Rectal smooth muscle tissue (tissue), 1 donor: Measurements from ENCODE around the gene ARHGAP25.

Experiments
- H3K27ac ChIP-seq: one replicate; pipeline ENCODE4 v1.7.0; 2013; ENCODE audit warnings: low read depth, low read length, inconsistent platforms
- H3K27me3 ChIP-seq: one replicate; pipeline ENCODE4 v1.7.0; 2013; ENCODE audit warnings: low read length; ENCODE audit not compliant: control insufficient read depth, insufficient read depth
- H3K36me3 ChIP-seq: one replicate; pipeline ENCODE4 v1.7.0; 2013; ENCODE audit warnings: low read length; ENCODE audit not compliant: control insufficient read depth, insufficient read depth
- H3K4me1 ChIP-seq: one replicate; pipeline ENCODE4 v1.7.0; 2013; ENCODE audit warnings: low read length; ENCODE audit not compliant: control insufficient read depth, insufficient read depth
- H3K4me3 ChIP-seq: one replicate; pipeline ENCODE4 v1.7.0; 2013; ENCODE audit warnings: low read length
- H3K9ac ChIP-seq: one replicate; pipeline ENCODE4 v1.7.0; 2013; ENCODE audit warnings: low read length

ARHGAP25 gene

DNA sequence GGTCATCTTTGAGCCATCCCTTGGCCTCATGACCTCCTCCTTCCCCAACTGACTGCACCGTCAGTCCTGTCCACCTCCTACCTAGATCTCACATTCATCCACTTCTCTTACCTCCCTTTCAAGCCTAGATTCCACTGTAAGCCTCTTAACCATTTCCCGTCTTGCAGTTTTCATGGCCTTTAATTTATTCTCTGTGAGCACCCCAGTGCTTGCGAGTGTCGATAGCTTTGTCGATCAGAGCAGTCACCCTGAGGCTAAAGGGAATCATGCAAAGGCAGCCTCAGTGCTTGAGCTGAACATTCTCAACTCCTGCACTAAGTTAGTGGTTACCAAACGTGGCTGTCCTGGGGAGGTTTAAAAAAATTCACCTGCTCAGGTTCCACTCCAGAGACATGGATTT is 14.7 kb downstream of the ARHGAP25 start:
- H3K9ac ChIP-seq: no peak overlapping the region
- H3K36me3 ChIP-seq: no peaks in the 10 kb centered on the region
- H3K27ac ChIP-seq: no peak overlapping the region
- H3K4me1 ChIP-seq: no peaks in the 10 kb centered on the region
- no peak overlapping the region for H3K4me3 ChIP-seq
- H3K27me3 ChIP-seq: no peaks in the 10 kb centered on the region

DNA sequence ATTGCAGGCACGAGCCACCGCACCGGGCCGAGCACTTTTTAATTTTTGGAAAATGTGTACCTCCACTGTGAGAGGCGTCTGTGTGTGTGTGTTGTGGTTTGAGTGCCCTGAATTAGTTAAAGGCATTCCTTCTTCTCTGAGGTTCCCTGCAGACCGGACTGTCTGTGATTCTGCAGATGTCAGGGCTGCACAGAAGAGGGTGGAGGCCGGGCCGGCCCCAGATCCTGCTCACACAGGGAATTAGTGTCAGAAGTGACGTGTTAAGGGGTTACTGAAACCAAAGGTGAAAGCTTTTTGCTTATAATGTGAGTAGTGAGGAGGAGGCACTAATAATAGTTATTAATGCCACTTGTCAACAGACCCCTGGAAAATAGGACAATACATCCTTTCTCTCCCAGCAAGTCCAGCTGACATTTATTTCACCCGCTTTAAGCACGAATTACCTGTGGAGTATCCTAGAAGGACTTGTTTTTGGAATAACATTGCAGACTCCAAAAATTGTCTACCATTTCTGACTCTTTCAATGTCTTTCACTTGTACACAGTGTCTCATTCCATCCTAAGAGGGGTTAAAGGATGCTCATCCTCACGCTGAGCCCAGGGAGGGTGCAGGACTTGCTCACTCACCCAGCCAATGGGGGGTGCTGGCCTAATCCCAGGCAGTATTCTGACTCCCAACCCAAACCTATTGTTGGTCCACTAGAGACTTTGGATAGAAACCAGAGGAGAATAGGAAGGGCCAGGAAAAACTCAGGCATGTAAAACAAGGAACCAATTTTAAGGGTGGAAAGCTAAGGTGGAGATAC is 16.2 kb downstream of the ARHGAP25 start:
- Histone ChIP-seq H3K36me3 (no peaks in the 10 kb centered on the region), H3K9ac (no peak overlapping the region), H3K27ac (no peak overlapping the region)

DNA sequence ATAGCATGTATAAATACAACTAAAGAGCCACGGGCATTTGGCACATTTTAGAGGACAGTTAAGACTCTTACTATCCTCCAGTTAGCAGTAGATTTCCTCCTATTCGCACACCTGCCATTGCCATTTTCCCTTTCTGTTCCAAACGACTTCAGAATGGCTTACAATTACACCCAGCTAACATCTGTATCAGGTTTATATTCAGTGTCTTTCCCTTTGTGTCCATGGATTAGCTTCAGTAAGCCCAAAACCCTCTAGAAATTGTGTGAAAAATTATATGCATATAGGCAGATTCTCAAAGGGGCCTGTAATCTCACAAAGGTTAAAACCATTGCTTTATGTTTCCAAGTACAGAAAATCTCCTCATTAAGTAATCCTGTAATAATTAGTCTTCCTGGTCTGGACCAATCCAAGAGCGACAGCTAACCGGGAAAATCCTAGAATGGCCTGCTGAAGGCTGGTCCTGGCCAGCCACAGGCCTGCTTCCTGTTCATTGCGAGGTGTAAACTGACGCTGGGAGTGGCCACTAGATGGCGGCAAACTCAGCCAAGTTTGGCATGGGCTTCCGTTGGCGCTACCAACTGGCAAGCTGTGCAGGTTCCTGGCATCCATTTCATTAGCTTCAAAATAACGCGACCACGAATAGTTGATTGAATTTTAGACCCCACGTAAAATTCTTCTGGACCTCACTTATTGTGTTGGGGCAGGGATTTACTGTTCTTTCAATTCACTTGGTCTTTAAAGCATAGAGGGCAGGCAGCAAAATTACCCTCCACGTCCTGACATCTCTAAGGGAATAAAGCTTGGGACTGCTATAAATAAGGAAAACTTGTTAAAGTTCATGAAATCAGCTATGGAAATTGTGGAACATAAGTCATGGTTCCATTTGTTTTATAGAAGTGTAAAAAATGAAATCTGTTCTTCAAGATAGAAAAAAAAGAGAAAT is 17.1 kb downstream of the ARHGAP25 start:
- no peak overlapping the region for H3K27ac ChIP-seq
- H3K4me3 ChIP-seq: no peak overlapping the region
- H3K4me1 ChIP-seq: peaks cover 2% of the 10 kb centered on the region
- H3K27me3 ChIP-seq: no peaks in the 10 kb centered on the region
- no peaks in the 10 kb centered on the region for H3K36me3 ChIP-seq
- H3K9ac ChIP-seq: no peak overlapping the region

More for the DNA sequence above, 16.2 kb downstream of the ARHGAP25 start:
- no peaks in the 10 kb centered on the region for H3K27me3 ChIP-seq
- peaks cover 2% of the 10 kb centered on the region for H3K4me1 ChIP-seq
- no peak overlapping the region for H3K4me3 ChIP-seq

DNA sequence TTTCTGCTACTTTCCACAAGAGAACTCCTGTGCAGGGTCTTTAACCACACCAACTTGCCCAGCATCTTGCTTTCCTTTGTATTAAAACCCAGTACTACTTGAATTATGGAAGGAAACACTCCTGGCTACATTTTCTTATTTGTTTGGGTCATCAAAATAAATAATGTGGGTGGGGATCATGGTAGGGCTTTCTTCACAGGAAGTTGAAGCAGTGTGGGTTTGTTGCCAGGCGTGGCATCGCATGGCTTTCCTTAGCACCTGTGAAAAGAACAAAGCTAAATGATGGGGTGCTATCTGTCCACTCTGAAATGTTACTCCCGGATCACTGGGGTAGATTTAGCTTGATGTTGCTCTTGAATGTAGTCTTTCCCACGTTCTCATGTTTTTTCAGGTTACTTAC is 18.7 kb downstream of the ARHGAP25 start:
- Histone ChIP-seq H3K27ac (no peak overlapping the region), H3K9ac (no peak overlapping the region), H3K27me3 (no peaks in the 10 kb centered on the region), H3K4me3 (no peak overlapping the region), H3K36me3 (no peaks in the 10 kb centered on the region), H3K4me1 (peaks cover 2% of the 10 kb centered on the region)

DNA sequence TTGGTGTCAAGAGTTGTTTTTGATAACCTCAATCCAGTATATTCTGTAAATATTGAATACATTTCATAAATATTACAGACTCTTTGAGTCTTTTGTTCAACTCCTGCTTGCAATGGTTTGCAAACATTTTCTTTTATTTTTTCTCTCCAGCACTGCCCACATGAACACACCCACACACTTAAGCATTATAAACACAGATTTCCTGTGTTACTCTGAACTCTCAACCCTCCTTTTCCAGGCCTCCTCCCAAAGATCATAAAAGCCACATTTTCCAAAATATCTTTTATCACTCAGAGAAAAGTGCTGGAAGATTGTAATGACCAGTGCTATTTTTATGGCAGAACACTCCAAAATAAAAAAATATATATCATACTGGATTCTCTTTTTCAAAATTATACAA is 20.5 kb downstream of the ARHGAP25 start:
- Histone ChIP-seq H3K27ac (no peak overlapping the region), H3K9ac (no peak overlapping the region), H3K4me1 (peaks cover 2% of the 10 kb centered on the region)

DNA sequence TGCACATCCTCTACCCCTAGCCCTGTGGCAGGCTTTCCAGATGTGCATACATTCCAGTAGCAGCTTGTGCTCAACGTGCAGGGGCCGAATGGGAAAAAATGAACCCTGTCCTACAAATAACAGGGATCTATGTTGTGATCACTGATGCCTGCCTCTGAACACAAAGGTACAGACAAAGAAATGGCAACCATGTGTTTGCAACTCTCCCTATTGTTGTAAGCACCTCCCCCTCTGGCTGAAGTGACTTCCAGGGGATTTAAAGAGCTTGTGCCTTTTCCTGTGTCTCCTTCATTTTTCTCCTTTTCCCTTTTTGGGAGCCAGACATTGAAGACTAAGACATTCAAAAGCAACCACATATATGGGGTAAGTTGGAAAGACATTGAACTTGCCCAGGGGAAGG is 21.6 kb downstream of the ARHGAP25 start:
- Histone ChIP-seq H3K9ac (no peak overlapping the region), H3K36me3 (no peaks in the 10 kb centered on the region), H3K4me1 (peaks cover 2% of the 10 kb centered on the region), H3K27ac (no peak overlapping the region), H3K4me3 (no peak overlapping the region), H3K27me3 (no peaks in the 10 kb centered on the region)

More for the DNA sequence above, 20.5 kb downstream of the ARHGAP25 start:
- H3K4me3 ChIP-seq: no peak overlapping the region
- H3K36me3 ChIP-seq: no peaks in the 10 kb centered on the region
- no peaks in the 10 kb centered on the region for H3K27me3 ChIP-seq

DNA sequence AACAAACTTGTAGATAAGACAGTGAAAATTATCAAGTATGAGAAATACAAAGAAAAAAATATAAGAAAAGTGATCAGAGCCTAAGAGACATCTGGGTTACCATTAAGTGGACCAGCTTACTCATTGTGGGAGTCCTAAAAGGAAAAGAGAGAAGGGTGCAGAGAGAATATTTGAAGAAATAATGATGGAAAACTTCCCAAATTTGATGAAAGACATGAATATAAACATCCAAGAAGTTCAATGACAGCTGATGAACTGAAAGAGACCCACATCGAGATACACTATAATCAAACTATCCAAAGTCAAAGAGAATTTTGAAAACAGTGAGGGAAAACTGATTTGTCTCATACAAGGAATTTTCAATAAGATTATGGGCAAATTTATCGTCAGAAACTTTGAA is 22.5 kb downstream of the ARHGAP25 start:
- Histone ChIP-seq H3K27me3 (no peaks in the 10 kb centered on the region), H3K36me3 (no peaks in the 10 kb centered on the region), H3K9ac (no peak overlapping the region), H3K27ac (no peak overlapping the region), H3K4me1 (peaks cover 2% of the 10 kb centered on the region), H3K4me3 (no peak overlapping the region)

DNA sequence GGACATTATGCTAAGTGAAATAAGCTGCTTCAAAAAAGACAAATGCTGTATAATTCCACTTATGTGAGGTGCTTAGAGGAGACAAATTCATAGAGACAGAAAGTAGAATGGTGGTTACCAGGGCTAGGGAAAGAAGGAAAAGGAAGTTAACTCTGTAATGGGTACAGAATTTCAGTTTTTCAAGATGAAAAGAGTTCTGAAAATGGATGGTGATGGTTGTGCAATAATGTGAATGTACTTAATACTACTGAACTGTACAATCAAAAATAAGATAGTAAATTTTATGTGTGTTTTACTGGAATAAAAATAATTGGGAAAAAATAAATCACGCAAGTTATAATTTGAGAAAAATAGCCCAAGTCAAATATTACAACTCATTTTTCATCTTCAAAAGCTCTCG is 27.5 kb downstream of the ARHGAP25 start:
- Histone ChIP-seq H3K27me3 (no peaks in the 10 kb centered on the region), H3K9ac (no peak overlapping the region), H3K36me3 (no peaks in the 10 kb centered on the region), H3K4me1 (peaks cover 9% of the 10 kb centered on the region), H3K4me3 (no peak overlapping the region), H3K27ac (no peak overlapping the region)

DNA sequence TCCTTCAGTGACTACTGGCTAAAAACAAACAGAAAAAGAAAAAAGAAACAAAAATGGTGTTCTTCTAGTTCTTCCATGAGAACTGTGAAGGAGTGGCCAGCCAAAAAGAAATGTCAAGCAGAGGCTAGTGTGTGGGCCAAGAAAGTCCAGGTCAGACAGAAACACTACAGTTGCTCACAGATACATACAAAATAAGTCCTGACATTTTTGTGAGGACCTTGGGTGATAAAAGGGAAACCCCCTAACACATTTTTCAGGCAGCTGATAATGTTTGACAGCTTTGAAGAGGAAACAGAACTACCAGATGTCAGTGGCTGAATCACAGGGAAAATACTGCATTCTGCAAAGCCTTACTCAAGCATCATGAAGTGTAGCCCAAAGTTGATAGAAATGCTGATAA is 28.1 kb downstream of the ARHGAP25 start:
- no peak overlapping the region for H3K4me3 ChIP-seq
- H3K9ac ChIP-seq: no peak overlapping the region
- H3K27me3 ChIP-seq: no peaks in the 10 kb centered on the region
- H3K27ac ChIP-seq: no peak overlapping the region
- peaks cover 9% of the 10 kb centered on the region for H3K4me1 ChIP-seq
- H3K36me3 ChIP-seq: no peaks in the 10 kb centered on the region

DNA sequence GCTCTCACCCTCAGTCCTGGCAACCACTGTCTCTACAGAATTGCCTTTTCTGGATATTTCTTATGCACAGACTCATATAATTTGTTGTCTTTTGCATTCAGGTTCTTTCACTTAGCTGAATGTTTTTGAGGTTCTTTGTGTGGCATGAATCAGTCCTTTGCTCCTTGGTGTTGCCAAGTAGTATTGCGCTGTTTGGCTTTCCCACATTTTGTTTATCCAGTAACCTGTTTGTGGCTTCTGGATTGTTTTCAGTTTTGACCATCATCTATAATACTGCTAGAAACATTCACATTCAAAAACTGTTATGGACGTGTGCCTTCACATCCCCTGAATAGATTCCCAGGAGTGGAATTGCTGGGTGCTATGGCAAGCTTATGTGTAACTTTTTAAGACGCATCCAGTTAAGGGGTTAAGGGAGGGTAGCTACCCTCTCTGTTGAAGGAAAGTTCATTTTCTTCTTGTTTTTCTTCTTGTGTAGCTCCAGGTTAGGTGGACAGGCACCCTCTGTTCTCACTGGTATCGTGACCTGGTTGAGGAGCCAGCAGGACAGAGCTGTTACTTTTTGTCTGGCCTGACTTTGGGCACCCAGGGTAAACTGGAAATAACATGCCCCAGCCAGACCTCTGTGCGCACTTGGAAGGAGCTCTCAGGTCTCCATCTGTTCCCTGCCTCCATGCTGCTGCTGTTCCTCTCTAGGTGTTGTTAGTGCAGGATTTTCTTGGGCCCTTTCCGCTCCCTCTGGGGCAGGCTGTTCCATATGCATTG is 29.6 kb downstream of the ARHGAP25 start:
- H3K36me3 ChIP-seq: no peaks in the 10 kb centered on the region
- peak overlapping the region; percentile 1 for H3K4me3 ChIP-seq
- H3K4me1 ChIP-seq: peaks cover 9% of the 10 kb centered on the region
- H3K27ac ChIP-seq: no peak overlapping the region
- no peaks in the 10 kb centered on the region for H3K27me3 ChIP-seq
- H3K9ac ChIP-seq: no peak overlapping the region

DNA sequence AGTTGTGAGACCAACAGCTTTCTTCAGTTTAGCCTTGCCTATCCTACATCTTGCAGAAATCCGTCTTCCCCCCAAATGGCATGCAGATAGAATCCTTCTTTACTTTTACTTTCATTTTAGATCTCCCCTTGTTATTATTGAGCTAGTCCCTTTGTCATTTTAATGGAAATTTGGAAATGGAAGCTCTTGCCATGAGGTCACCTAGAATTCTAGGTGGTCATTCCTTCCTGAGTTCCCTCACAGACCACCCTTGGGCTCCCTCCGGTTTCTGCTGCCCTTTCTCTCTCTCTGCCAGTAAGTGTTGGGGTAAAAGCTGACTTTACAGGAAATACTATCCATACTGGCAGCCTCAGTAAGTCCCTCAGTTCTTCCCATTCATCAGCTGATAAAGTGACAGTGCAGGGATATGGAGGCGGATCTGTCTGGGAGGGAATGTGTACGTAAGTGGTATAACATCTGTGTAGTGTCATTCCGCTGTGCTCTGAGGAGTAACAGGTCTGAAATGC is 30.2 kb downstream of the ARHGAP25 start:
- Histone ChIP-seq H3K4me1 (peaks cover 9% of the 10 kb centered on the region), H3K27ac (no peak overlapping the region), H3K27me3 (no peaks in the 10 kb centered on the region), H3K36me3 (no peaks in the 10 kb centered on the region), H3K9ac (no peak overlapping the region), H3K4me3 (peak overlapping the region; percentile 1)
